Head of caudate nucleus (tissue), 42 donors: Measurements from ENCODE around the gene C1orf226.
"Not testable (repeated sequence)": the region's sequence is repeated elsewhere in the genome, so short reads cannot be mapped to it uniquely, and the experiment has no call there.

Experiments
- DNase-seq, 42 donors: peaks; one replicate each; pipeline versions ENCODE4 v3.0.0 to v3.0.0-alpha.2; 2020 to 2021; ENCODE audit warnings: mixed read lengths in 7 of 42
- intact Hi-C: fragments of 100-400 bp; cut with DNase I; formaldehyde crosslinking; loops from one replicate; pipeline ENCODE4 v1.15.0; 2022

The C1orf226 gene

GRCh38 chr1:162430583-162430982, 49.1 kb downstream of the C1orf226 start:
- no peak for DNase-seq
- intact Hi-C loops: no loop called here

- intact Hi-C loops, DNase-seq: not testable (repeated sequence)
Measured at GRCh38 chr1:162432977-162433713, 51.6 kb downstream of the C1orf226 start.
